ENCODE measurements around the gene ITPRIPL2. TPM values are rescaled to one million over a fixed set of nuclear protein-coding genes. Genes with fewer than 3 reads are reported as not detected.

ITPRIPL2 gene
- total RNA-seq, 1 experiment from 2014 or later: 21.6 TPM

- no peak for TF ChIP-seq EZH2 (IDR thresholded peaks at IDR 0.05; ENCODE audit: low read length, unreplicated experiment)
- no peak for TF ChIP-seq EZH2phosphoT487 (IDR thresholded peaks at IDR 0.05; ENCODE audit: borderline replicate concordance, low read length)
- TF ChIP-seq, protein P1, sequence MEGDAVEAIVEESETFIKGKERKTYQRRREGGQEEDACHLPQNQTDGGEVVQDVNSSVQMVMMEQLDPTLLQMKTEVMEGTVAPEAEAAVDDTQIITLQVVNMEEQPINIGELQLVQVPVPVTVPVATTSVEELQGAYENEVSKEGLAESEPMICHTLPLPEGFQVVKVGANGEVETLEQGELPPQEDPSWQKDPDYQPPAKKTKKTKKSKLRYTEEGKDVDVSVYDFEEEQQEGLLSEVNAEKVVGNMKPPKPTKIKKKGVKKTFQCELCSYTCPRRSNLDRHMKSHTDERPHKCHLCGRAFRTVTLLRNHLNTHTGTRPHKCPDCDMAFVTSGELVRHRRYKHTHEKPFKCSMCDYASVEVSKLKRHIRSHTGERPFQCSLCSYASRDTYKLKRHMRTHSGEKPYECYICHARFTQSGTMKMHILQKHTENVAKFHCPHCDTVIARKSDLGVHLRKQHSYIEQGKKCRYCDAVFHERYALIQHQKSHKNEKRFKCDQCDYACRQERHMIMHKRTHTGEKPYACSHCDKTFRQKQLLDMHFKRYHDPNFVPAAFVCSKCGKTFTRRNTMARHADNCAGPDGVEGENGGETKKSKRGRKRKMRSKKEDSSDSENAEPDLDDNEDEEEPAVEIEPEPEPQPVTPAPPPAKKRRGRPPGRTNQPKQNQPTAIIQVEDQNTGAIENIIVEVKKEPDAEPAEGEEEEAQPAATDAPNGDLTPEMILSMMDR (conservative IDR thresholded peaks at IDR 0.05; ENCODE audit: low read depth, low read length): no peak
- ChIA-PET POLR2A (ENCODE audit: unreplicated experiment) (interaction anchor here (0.7 kb wide), 3 partner anchors 66 to 87 kb away, joined by 3 to 5 read pairs (median 3); no protein-coding TSS in a partner anchor), CTCF (interaction anchor here (0.6 kb wide), 1 partner anchor 19 kb away, joined by 3 read pairs; no protein-coding TSS in a partner anchor)
- H3K9me2 ChIP-seq (replicated peaks; ENCODE audit: low read length): no peaks in the 10 kb centered on the region
- H3K9ac ChIP-seq (ENCODE audit: low read length): peak within 1 kb of the TSS; percentile 99
- 0 out of 2 replicates have a peak, but pooled peaks cover 4% of the 10 kb centered on the region for H3K36me3 ChIP-seq (ENCODE audit: low read depth, low read length)
- DNase-seq (peak; percentile 98), ATAC-seq (peak; percentile 89)
- intact Hi-C loops (cut with micrococcal nuclease): loop anchor here (1.0 to 5.0 kb wide), 3 partner anchors 50 to 265 kb away; partner anchors contain the start of genes ARL6IP1 and TMC7
- no peaks in the 10 kb centered on the region for H3F3A ChIP-seq (ENCODE audit: low read length, unreplicated experiment)
- H3K4me2 ChIP-seq (ENCODE audit: low read length): peak within 1 kb of the TSS; percentile 97
- no peaks in the 10 kb centered on the region for H3K9me3 ChIP-seq (ENCODE audit: low read length)
- H3K79me2 ChIP-seq (ENCODE audit: low read length): peaks cover 14% of the 10 kb centered on the region; the same call in 1 of the 2 replicates
- BruUV-seq (replicated peaks): TSS peak; percentile 65
- H3K4me3 ChIP-seq (ENCODE audit: low read length): peak within 1 kb of the TSS; percentile 95
- no peaks in the 10 kb centered on the region for H3K27me3 ChIP-seq (ENCODE audit: low read length)
- H2AFZ ChIP-seq (ENCODE audit: low read length): peak within 1 kb of the TSS; percentile 88
- peaks cover 6% of the 10 kb centered on the region; the same call in 1 of the 2 replicates for H3K4me1 ChIP-seq (ENCODE audit: insufficient read depth, low read length)
- H3K27ac ChIP-seq (ENCODE audit: low read length): peak within 1 kb of the TSS; percentile 98
- H4K20me1 ChIP-seq (ENCODE audit: low read length): no peaks in the 10 kb centered on the region
Measured at GRCh38 chr16:19067349-19068236, 46.2 kb upstream of the ITPRIPL2 start, which contains the start of gene COQ7. TSS of gene COQ7 (plus strand) at chr16:19067614. CDS start at chr16:19067665, 51 bp downstream.

DNA sequence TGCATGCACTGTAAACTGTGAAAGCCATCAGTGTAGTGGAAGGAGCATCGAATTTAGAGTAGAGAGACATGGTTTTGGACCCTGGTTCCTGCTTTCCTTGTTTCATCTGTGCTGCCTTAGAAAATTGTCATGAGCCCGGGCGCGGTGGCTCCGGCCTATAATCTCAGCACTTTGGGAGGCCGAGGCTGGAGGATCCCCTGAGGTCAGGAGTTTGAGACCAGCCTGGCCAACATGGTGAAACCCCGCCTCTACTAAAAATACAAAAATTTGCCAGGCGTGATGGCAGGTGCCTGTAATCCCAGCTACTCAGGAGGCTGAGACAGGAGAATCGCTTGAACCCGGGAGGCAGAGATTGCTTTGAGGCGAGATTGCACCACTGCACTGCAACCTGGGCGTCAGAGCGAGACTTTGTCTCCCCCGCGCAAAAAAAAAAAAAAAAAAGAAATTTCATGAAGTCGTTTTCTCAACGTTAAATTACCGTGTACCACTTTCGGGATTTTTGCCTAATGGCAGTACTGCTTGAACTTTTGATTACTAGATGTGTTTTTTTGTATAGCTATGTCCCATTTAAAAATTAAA is 45.4 kb upstream of the ITPRIPL2 start:
- POLR2A ChIA-PET (ENCODE audit: unreplicated experiment): no interaction called here
- TF ChIP-seq EZH2 (IDR thresholded peaks at IDR 0.05; ENCODE audit: low read length, unreplicated experiment) (no peak), EZH2phosphoT487 (IDR thresholded peaks at IDR 0.05; ENCODE audit: borderline replicate concordance, low read length) (no peak)
- TF ChIP-seq, protein P1 (conservative IDR thresholded peaks at IDR 0.05; ENCODE audit: low read depth, low read length): no peak

More for the DNA sequence above, 45.4 kb upstream of the ITPRIPL2 start:
- Histone ChIP-seq H4K20me1 (ENCODE audit: low read length) (no peaks in the 10 kb centered on the region), H3K27me3 (ENCODE audit: low read length) (no peaks in the 10 kb centered on the region), H3F3A (ENCODE audit: low read length, unreplicated experiment) (no peaks in the 10 kb centered on the region), H3K27ac (ENCODE audit: low read length) (peak overlapping the region; percentile 98), H3K9me2 (replicated peaks; ENCODE audit: low read length) (no peaks in the 10 kb centered on the region), H3K79me2 (ENCODE audit: low read length) (peaks cover 14% of the 10 kb centered on the region; the same call in 1 of the 2 replicates), H3K4me2 (ENCODE audit: low read length) (peak overlapping the region; percentile 97), H3K4me1 (ENCODE audit: insufficient read depth, low read length) (peaks cover 6% of the 10 kb centered on the region; the same call in 1 of the 2 replicates), H2AFZ (ENCODE audit: low read length) (peak overlapping the region; percentile 88), H3K9me3 (ENCODE audit: low read length) (no peaks in the 10 kb centered on the region), H3K36me3 (ENCODE audit: low read depth, low read length) (no peaks in the 10 kb centered on the region), H3K9ac (ENCODE audit: low read length) (peak overlapping the region; percentile 99), H3K4me3 (ENCODE audit: low read length) (peak overlapping the region; percentile 95)
- ATAC-seq (no peak), DNase-seq (no peak)
- intact Hi-C loops (cut with micrococcal nuclease): loop anchor here (5.0 kb wide), 2 partner anchors 51 to 266 kb away; partner anchors contain the start of gene ARL6IP1
- no TSS peak for BruUV-seq (replicated peaks)
- CTCF ChIA-PET: no interaction called here
